ENCODE results near the gene APBB2.

APBB2 gene

DNA sequence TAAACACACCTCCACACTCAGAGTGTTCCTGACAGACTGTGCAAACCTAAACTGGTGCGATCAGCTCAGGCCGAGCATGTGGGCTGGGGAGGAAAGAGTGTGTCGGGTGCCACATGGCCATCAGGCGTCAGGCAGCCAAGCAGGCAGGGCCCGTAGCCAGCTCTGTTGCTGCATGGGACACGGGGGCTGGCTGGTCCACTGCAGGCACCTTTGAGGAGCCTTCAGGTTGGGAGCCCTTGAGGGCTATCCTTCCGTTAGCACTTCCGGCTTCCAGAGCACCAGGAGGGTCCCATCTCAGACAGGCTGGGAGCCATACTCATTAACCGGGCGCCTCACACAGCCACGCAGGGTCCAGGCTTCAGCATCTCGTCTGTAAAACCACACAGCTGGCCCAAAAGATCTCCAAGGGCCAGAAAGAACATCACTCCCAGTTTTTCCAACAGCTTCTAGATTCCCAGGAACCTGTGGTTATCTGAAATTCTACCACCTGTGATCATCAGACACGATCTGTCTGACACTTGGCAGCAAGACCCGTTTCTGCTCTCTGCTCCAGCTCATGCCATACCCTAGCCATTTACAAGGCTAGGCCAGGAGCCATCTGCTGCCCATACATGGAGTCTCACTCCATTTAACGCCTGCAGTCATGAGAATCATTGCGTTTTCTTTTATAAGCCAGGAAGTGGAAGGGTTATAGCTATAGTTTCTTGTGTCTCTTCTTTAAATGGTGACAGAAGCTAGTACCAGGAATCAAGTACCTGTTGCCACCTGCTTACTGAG, 377.1 kb downstream of the APBB2 start:
- TF ChIP-seq, protein P1, sequence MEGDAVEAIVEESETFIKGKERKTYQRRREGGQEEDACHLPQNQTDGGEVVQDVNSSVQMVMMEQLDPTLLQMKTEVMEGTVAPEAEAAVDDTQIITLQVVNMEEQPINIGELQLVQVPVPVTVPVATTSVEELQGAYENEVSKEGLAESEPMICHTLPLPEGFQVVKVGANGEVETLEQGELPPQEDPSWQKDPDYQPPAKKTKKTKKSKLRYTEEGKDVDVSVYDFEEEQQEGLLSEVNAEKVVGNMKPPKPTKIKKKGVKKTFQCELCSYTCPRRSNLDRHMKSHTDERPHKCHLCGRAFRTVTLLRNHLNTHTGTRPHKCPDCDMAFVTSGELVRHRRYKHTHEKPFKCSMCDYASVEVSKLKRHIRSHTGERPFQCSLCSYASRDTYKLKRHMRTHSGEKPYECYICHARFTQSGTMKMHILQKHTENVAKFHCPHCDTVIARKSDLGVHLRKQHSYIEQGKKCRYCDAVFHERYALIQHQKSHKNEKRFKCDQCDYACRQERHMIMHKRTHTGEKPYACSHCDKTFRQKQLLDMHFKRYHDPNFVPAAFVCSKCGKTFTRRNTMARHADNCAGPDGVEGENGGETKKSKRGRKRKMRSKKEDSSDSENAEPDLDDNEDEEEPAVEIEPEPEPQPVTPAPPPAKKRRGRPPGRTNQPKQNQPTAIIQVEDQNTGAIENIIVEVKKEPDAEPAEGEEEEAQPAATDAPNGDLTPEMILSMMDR (IDR thresholded peaks at IDR 0.05; ENCODE audit: low read depth, low read length), result no peak
- no peak for TF ChIP-seq MYC (IDR thresholded peaks at IDR 0.05; ENCODE audit: low read depth, low read length)
- no peak for TF ChIP-seq MAX (IDR thresholded peaks at IDR 0.05; ENCODE audit: low read depth, low read length)
- no peak for TF ChIP-seq POLR2A (IDR thresholded peaks at IDR 0.05; ENCODE audit: extremely low read depth, insufficient read length)
- no peak for DNase-seq (ENCODE audit: low read depth)
- no peak overlapping the region for H3K4me3 ChIP-seq (ENCODE audit: low read depth, low read length)

GRCh38 chr4:40833212-40833611, 381.1 kb downstream of the APBB2 start:
- H3K4me3 ChIP-seq (ENCODE audit: low read depth, low read length), result no peak overlapping the region
- no peak for DNase-seq (ENCODE audit: low read depth)
- TF ChIP-seq MAX (IDR thresholded peaks at IDR 0.05; ENCODE audit: low read depth, low read length) (no peak), MYC (IDR thresholded peaks at IDR 0.05; ENCODE audit: low read depth, low read length) (no peak), POLR2A (IDR thresholded peaks at IDR 0.05; ENCODE audit: extremely low read depth, insufficient read length) (no peak)
- TF ChIP-seq, protein P1 (IDR thresholded peaks at IDR 0.05; ENCODE audit: low read depth, low read length), result no peak

- H3K4me3 ChIP-seq (ENCODE audit: low read depth, low read length), result no peak overlapping the region
- DNase-seq (ENCODE audit: low read depth), result no peak
- no peak for TF ChIP-seq POLR2A (IDR thresholded peaks at IDR 0.05; ENCODE audit: extremely low read depth, insufficient read length)
- TF ChIP-seq MYC (IDR thresholded peaks at IDR 0.05; ENCODE audit: low read depth, low read length), result no peak
- TF ChIP-seq, protein P1 (IDR thresholded peaks at IDR 0.05; ENCODE audit: low read depth, low read length), result no peak
- no peak for TF ChIP-seq MAX (IDR thresholded peaks at IDR 0.05; ENCODE audit: low read depth, low read length)
Observed at GRCh38 chr4:40832175-40832574, 382.2 kb downstream of the APBB2 start.

GRCh38 chr4:40831146-40831907, 383.0 kb downstream of the APBB2 start:
- no peak for DNase-seq (ENCODE audit: low read depth)
- H3K4me3 ChIP-seq (ENCODE audit: low read depth, low read length), result no peak overlapping the region

DNA sequence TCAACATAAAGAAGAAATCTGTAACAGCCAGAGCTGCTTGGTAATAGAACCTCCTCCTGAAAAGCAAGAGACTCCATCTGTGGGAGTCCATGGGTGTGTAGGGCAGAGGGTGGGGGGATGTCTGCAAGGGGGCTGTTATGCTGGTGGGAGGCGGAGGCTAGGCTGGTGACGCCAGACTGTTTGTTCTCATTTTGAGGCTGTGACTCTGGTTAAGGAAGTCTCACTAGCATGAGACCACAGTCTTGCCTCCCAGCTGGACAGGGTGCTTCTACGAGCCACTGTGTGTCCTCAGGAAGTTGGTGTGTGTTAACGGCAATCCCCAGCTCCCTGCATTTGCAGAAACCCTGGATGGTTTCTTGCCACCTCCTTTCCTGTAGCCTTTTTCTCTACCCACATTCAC, 384.8 kb downstream of the APBB2 start:
- H3K4me3 ChIP-seq (ENCODE audit: low read depth, low read length), result no peak overlapping the region
- peak; percentile 77 for DNase-seq (ENCODE audit: low read depth)
- TF ChIP-seq MAX (IDR thresholded peaks at IDR 0.05; ENCODE audit: low read depth, low read length) (peak; percentile 46), POLR2A (IDR thresholded peaks at IDR 0.05; ENCODE audit: extremely low read depth, insufficient read length) (no peak)

More at GRCh38 chr4:40831146-40831907, 383.0 kb downstream of the APBB2 start:
- TF ChIP-seq, protein P1 (IDR thresholded peaks at IDR 0.05; ENCODE audit: low read depth, low read length), result no peak
- TF ChIP-seq MAX (IDR thresholded peaks at IDR 0.05; ENCODE audit: low read depth, low read length), result no peak
- TF ChIP-seq MYC (IDR thresholded peaks at IDR 0.05; ENCODE audit: low read depth, low read length), result no peak
- TF ChIP-seq POLR2A (IDR thresholded peaks at IDR 0.05; ENCODE audit: extremely low read depth, insufficient read length), result no peak

DNA sequence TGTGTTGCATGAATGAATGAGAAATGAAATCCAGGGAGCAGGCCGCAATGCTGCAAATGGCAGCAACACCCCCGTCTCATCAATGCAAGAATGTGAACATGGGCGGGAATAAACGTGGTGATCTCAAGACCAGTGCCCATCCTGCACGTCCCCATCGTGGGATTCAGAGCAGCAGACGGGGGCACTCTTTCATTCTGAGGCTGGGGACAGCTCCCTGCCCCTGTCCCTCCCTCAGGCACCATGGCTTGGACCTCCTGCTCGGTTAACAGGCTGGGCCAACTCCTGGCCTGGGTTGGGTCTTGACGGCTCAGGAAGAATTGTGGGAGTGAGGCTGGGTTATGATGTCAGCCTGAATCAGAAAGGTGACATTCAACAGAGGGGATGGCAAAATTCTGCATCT, 385.7 kb downstream of the APBB2 start:
- TF ChIP-seq MYC (IDR thresholded peaks at IDR 0.05; ENCODE audit: low read depth, low read length) (no peak), POLR2A (IDR thresholded peaks at IDR 0.05; ENCODE audit: extremely low read depth, insufficient read length) (no peak), MAX (IDR thresholded peaks at IDR 0.05; ENCODE audit: low read depth, low read length) (no peak)
- TF ChIP-seq, protein P1 (IDR thresholded peaks at IDR 0.05; ENCODE audit: low read depth, low read length), result no peak
- no peak overlapping the region for H3K4me3 ChIP-seq (ENCODE audit: low read depth, low read length)
- no peak for DNase-seq (ENCODE audit: low read depth)

Data from NB4 (cell line).